K562 (cell line): ENCODE data around the gene PCCA. TPM values are rescaled to one million over a fixed set of nuclear protein-coding genes. Genes with fewer than 3 reads are reported as not detected.

Experiments used
- BACH1 ChIP-seq: fragments of 200-800 bp; sonication (Bioruptor generic); IDR thresholded peaks from 2 replicates; pipeline ENCODE4 v1.6.1; 2016; ENCODE audit warnings: missing genetic modification characterization, missing compliant biosample characterization
- CBFB ChIP-seq: sonication (generic); formaldehyde crosslinking; IDR thresholded peaks from 2 replicates; pipeline ENCODE4 v1.4.0; 2020; ENCODE audit warnings: mild to moderate bottlenecking, missing genetic modification reagents
- DACH1 ChIP-seq: fragments of 450-650 bp; IDR thresholded peaks from 2 replicates; pipeline ENCODE4 v1.6.1; 2018; ENCODE audit not compliant: partially characterized antibody
- FOXK2 ChIP-seq, 2 experiments: fragments of 450-650 bp; IDR thresholded peaks in 1 of 2; conservative IDR thresholded peaks in 1 of 2; 2 replicates each; pipeline ENCODE4 v1.6.1; 2016; ENCODE audit warnings: low read depth in 2 of 2, mild to moderate bottlenecking in 1 of 2
- FOXP1 ChIP-seq: sonication (generic); formaldehyde crosslinking; IDR thresholded peaks from 2 replicates; pipeline ENCODE4 v1.8.0; 2022; ENCODE audit warnings: mild to moderate bottlenecking, missing genetic modification reagents
- GABPB1 ChIP-seq: sonication (generic); formaldehyde crosslinking; IDR thresholded peaks from 2 replicates; pipeline ENCODE4 v1.8.0; 2022; ENCODE audit warnings: mild to moderate bottlenecking, missing genetic modification reagents
- PRMT5 ChIP-seq: sonication (generic); formaldehyde crosslinking; IDR thresholded peaks from 2 replicates; pipeline ENCODE4 v1.5.0; 2020; ENCODE audit warnings: missing genetic modification reagents
- RNF2 ChIP-seq: sonication (generic); IDR thresholded peaks from 2 replicates; pipeline ENCODE4 v1.6.1; 2016
- TAL1 ChIP-seq: fragments of 450-650 bp; IDR thresholded peaks from 2 replicates; pipeline ENCODE4 v1.6.1; 2016; ENCODE audit warnings: mild to moderate bottlenecking
- ZBTB17 ChIP-seq: fragments of 450-650 bp; formaldehyde crosslinking; IDR thresholded peaks from 2 replicates; pipeline ENCODE4 v1.4.0; 2020; ENCODE audit warnings: mild to moderate bottlenecking
- ZBTB43 ChIP-seq: sonication (generic); formaldehyde crosslinking; IDR thresholded peaks from 2 replicates; pipeline ENCODE4 v1.8.0; 2023; ENCODE audit warnings: mild to moderate bottlenecking, missing genetic modification reagents
- polyA plus RNA-seq, 8 experiments: library from polyadenylated mRNA; depleted of rRNA in 4 of 8; stranded (reverse) in 5 of 8; unstranded in 3 of 8; fragments of >200 nt; fragmentation: Nextera tagmentation in 2 of 8; fragmentation: Illumina TruSeq in 1 of 8; extraction: Ambion mirVana in 2 of 8; extraction: Trizol in 1 of 8; gene quantifications; 2 replicates each; pipeline versions ENCODE4 v1.2.1 to v1.2.3, GENCODE V29; 2011 to 2014; ENCODE audit warnings: inconsistent platforms in 1 of 8, missing spikeins in 1 of 8
- total RNA-seq, 7 experiments: library from RNA; depleted of rRNA in 6 of 7; stranded (reverse); fragments of >200 nt in 6 of 7; fragmentation: Illumina TruSeq in 2 of 7; extraction: Trizol in 2 of 7; gene quantifications; 2 replicates each; pipeline versions ENCODE4 v1.2.1 to v1.2.3, GENCODE V29; 2011 to 2021; ENCODE audit warnings: low replicate concordance in 1 of 7
- TF ChIP-seq, protein P1 (sequence below): IDR thresholded peaks from 2 replicates; pipeline ENCODE4 v1.6.1; 2014; ENCODE audit warnings: antibody characterized with exemption

PCCA gene
- total and polyA plus RNA-seq, 9 of the 15 experiments (the other 6 are each of a cell fraction or from before 2014, with no cell fraction given), result 5.2 to 14.1 (median 9.7) TPM

GRCh38 chr13:100506600-100507422, 417.9 kb downstream of the PCCA start (continued):
- TF ChIP-seq ZBTB17 (CRISPR knock-in tag) (no peak), CBFB (CRISPR knock-in tag) (no peak), ZBTB43 (CRISPR knock-in tag) (no peak), TAL1 (no peak), DACH1 (no peak), RNF2 (no peak), PRMT5 (CRISPR knock-in tag) (no peak), FOXK2 (conservative IDR thresholded peaks at IDR 0.05 in 1 of 2, IDR thresholded peaks at IDR 0.05 in 1 of 2; ENCODE audit: low read depth in 2 of 2) (no peak), GABPB1 (CRISPR knock-in tag) (no peak), FOXP1 (CRISPR knock-in tag) (no peak), BACH1 (no peak)
- TF ChIP-seq, protein P1, sequence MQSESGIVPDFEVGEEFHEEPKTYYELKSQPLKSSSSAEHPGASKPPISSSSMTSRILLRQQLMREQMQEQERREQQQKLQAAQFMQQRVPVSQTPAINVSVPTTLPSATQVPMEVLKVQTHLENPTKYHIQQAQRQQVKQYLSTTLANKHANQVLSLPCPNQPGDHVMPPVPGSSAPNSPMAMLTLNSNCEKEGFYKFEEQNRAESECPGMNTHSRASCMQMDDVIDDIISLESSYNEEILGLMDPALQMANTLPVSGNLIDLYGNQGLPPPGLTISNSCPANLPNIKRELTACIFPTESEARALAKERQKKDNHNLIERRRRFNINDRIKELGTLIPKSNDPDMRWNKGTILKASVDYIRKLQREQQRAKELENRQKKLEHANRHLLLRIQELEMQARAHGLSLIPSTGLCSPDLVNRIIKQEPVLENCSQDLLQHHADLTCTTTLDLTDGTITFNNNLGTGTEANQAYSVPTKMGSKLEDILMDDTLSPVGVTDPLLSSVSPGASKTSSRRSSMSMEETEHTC, result no peak
